HG03045 (cell line): ENCODE measurements around the gene CEP85L.
"Not testable (repeated sequence)": the region's sequence is repeated elsewhere in the genome, so short reads cannot be mapped to it uniquely, and the experiment has no call there.

Source experiments
- ATAC-seq: cut with Tn5 transposase; IDR thresholded peaks from one replicate; pipeline ENCODE4 v1.9.1; 2021; ENCODE audit warnings: mild to moderate bottlenecking, moderate library complexity; ENCODE audit not compliant: unreplicated experiment

The CEP85L gene

DNA sequence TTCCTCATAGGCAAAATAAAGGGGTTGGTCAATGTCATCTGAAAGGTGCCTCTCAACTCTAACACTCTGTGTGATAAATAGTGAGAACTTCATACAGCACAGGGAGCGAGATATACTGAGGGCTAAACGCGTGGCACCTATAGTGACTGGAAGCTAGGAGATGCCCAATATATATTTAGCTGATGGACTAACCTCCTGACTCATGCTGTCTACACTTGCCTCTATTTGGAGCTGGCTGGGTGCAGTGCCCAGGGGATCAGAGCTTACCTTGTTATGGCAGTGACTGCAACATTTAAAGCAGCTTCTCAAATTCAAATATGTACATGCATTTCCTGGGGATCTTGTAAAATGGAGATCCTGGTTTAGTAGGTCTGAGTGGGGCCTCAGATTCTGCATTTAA is 214.9 kb downstream of the CEP85L start:
- no peak for ATAC-seq

DNA sequence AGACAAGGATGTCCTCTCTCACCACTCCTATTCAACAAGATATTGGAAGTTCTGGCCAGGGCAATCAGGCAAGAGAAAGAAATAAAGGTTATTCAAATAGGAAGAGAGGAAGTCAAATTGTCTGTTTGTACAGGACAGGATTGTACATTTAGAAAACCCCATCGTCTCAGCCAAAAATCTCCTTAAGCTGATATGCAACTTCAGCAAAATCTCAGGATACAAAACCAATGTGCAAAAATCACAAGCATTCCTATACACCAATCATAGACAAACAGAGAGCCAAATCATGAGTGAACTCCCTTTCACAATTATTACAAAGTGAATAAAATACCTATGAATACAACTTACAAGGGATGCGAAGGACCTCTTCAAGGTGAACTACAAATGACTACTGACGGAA is 217.2 kb downstream of the CEP85L start:
- ATAC-seq, result not testable (repeated sequence)

DNA sequence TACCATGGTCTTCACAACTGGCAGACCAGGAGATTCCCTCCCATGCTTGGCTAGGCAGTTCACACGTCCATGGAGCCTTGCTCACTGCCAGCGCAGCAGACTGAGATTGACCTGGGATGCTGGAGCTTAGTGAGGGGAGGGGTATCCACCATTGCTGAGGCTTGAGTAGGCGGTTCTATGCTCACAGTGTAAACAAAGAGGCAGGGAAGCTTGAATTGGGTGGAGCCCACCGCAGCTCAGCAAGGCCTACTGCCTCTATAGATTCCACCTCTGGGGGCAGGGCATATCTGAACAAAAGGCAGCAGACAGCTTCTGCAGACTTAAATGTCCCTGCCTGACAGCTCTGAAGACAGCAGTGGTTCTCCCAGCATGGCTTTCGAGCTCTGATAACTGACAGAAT is 230.1 kb downstream of the CEP85L start:
- not testable (repeated sequence) for ATAC-seq

DNA sequence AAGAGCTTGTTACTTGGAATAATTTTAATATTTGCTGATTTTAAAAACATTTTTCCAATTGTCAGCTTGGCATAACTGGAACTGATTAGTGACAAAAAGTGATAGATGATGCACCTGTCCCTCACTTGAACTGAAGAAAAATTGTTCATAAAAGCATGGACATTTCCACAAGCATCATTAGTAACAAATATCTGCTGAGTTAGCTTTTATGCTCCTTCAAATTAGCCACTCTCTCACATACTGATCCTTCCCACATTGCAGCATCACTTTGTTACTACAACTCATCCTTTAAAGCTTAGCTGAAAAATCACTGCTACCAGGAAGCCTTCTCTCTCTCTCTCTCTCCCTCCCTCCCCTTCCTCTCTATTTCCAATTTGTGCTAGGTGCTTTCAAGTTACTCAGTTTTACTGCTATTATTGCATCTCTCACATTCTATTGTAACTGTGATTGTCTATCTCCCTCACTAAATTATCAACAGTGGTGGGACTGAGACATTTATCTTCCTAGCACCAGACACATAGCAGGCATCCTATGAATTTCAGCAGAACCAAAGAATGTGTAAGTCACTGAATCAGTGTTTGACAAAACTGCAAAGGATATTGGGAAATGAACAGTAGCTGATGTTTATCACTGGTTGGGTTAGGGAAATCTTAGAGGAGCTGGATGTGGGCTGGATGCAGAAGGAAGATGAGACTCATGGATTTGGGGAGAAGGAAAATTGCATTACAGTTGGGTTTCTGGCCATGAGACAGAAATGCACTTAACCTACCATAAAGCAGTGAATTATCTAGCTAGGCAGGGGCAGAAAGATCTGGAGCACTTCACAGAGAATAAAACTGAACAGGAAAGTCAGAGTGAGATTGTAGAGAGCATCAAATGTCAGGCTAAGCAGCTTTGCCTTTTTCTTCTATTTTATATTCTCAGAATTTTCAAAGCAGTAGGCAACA is 231.7 kb downstream of the CEP85L start:
- no peak for ATAC-seq
